ENCODE results near the gene RBM19.

RBM19 gene

GRCh38 chr12:113876160-113876559 lies 90.0 kb downstream of the RBM19 start:
- H3K4me3 ChIP-seq (ENCODE audit: low read depth, low read length) = no peak overlapping the region
- no peak for TF ChIP-seq CTCF (IDR thresholded peaks at IDR 0.05; ENCODE audit: low read depth, low read length)

- peak overlapping the region; percentile 12; the same call in 1 of the 2 replicates for H3K4me3 ChIP-seq (ENCODE audit: low read depth, low read length)
- TF ChIP-seq CTCF (IDR thresholded peaks at IDR 0.05; ENCODE audit: low read depth, low read length) = no peak
These were observed 90.4 kb downstream of the RBM19 start for GRCh38 chr12:113875691-113876090.

- no peak overlapping the region for H3K4me3 ChIP-seq (ENCODE audit: low read depth, low read length)
- no peak for TF ChIP-seq CTCF (IDR thresholded peaks at IDR 0.05; ENCODE audit: low read depth, low read length)
These were observed 91.0 kb downstream of the RBM19 start for GRCh38 chr12:113874999-113875561.

- H3K4me3 ChIP-seq (ENCODE audit: low read depth, low read length) = no peak overlapping the region
- no peak for TF ChIP-seq CTCF (IDR thresholded peaks at IDR 0.05; ENCODE audit: low read depth, low read length)
These were observed 91.8 kb downstream of the RBM19 start for GRCh38 chr12:113874326-113874725.

GRCh38 chr12:113873740-113874139 lies 92.4 kb downstream of the RBM19 start:
- TF ChIP-seq CTCF (IDR thresholded peaks at IDR 0.05; ENCODE audit: low read depth, low read length) = no peak
- H3K4me3 ChIP-seq (ENCODE audit: low read depth, low read length) = no peak overlapping the region

GRCh38 chr12:113870890-113871289 lies 95.2 kb downstream of the RBM19 start:
- no peak overlapping the region for H3K4me3 ChIP-seq (ENCODE audit: low read depth, low read length)
- TF ChIP-seq CTCF (IDR thresholded peaks at IDR 0.05; ENCODE audit: low read depth, low read length) = no peak

GRCh38 chr12:113870035-113870434 lies 96.1 kb downstream of the RBM19 start:
- no peak for TF ChIP-seq CTCF (IDR thresholded peaks at IDR 0.05; ENCODE audit: low read depth, low read length)
- no peak overlapping the region for H3K4me3 ChIP-seq (ENCODE audit: low read depth, low read length)
